8988T (cell line): ENCODE results near the gene TMC2.

Source experiments
- DNase-seq: peaks from one replicate; pipeline ENCODE4 v3.0.0; 2011

TMC2 gene

DNA sequence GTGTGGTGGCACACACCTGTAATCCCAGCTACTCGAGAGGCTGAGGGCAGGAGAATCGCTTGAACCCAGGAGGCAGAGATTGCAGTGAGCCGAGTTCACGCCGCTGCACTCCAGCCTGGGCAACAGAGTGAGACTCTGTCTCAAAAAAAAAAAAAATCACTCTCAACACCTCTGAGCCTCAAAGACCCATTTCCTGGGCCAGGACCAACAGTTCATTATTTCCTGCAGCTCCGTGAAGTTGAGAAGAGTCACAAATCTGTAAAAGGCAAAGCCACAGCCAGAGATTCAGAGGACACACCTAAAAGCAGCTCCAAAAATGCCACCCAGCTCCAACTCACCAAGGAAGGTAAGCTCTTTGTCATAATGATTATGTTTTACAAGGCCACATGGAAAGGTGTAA is 100.9 kb downstream of the TMC2 start:
- DNase-seq = no peak

DNA sequence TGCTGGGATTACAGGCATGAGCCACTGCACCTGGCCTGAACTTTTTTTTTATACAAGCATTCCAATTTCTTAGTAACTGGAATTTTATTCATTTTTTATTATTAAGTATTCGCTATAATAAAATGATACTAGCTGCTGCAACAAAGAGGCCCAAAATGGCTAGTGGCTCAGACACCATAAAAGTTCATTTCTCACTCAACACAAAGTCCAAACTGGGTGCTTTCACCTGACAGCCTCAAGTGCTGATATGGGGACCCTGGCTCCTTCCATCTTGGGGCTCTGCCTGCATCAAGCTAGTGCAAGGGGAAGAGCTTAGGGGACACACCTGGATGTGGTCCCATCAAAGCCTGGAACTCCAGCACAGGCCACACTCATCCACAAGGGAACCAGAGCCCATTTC is 103.9 kb downstream of the TMC2 start:
- DNase-seq = no peak

DNA sequence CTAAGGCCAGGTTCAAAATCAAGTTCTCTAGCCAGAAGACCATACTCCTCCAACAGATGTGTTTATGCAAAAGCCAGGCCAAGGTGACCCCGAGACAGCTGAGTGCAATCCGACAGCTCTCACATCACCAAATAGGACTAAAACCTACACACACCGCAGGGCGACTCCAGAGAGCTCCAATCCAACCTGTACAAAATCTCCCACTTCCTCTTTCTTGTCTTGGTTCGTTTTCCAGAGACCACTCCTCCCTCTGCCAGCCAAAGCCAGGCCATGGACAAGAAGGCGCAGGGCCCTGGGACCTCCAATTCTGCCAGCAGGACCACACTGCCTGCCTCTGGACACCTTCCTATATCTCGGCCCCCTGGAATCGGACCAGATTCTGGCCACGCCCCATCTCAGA is 104.5 kb downstream of the TMC2 start:
- no peak for DNase-seq

DNA sequence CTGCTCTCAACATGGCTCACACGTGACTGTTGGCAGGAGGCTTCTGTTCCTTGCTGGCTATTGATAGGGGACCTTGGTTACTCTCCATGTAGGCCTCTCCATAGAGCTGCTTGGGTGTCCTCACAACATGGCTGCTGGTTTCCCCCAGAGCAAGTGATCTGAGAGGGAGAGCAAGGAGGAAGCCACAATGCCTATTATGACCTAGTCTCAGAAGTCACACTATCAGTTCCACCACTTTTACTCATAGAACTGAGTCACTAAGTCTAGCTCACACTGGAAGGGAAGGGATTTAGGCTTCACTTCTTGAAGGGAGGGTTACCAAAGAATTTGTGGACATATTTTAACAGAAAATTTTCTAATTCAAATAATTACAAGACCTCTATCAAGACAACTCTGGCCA is 107.3 kb downstream of the TMC2 start:
- no peak for DNase-seq

- peak; percentile 78 for DNase-seq
Measured at GRCh38 chr20:2651772-2652723, 115.7 kb downstream of the TMC2 start, which contains the start of gene NOP56. Gene NOP56 (plus strand): TSS chr20:2652632. CDS start chr20:2652661, 29 bp downstream.

GRCh38 chr20:2652724-2653555 is 116.6 kb downstream of the TMC2 start:
- no peak for DNase-seq

DNA sequence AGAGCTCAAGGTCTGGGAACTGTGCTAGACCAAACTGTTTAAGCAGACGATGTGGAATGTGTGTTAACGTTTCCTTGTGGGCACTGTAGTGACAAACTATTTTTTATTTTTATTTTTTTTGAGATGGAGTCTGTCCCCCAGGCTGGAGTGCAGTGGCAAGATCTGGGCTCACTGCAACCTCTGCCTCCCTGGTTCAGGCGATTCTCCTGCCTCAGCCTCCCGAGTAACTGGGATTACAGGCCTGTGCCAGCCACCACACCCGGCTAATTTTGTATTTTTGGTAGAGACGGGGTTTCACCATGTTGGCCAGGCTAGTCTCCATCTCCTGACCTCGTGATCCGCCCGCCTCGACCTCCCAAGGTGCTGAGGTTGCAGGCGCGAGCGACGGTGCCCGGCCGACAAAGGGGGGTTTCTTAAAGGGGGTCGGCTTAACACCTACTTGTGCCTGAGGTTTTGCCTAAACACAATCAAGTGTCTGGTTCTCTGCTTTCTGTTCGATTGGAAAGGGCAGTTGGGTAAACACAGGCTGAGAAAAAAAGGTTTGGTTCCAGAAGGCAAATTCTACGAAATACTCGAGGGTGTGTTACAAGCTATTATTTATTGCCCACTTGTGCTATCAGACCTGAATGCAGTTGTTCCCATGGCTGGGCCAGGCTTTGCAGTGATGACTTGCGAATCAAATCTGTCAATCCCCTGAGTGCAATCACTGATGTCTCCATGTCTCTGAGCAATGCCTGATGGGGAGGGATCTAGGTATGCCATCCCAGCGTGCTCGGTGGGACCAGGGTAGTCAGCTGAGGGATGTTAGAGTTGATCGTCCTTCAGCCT is 117.4 kb downstream of the TMC2 start:
- no peak for DNase-seq

- no peak for DNase-seq
Measured at GRCh38 chr20:2654384-2654822, 118.0 kb downstream of the TMC2 start.

GRCh38 chr20:2654831-2655230 is 118.5 kb downstream of the TMC2 start:
- DNase-seq = no peak

DNA sequence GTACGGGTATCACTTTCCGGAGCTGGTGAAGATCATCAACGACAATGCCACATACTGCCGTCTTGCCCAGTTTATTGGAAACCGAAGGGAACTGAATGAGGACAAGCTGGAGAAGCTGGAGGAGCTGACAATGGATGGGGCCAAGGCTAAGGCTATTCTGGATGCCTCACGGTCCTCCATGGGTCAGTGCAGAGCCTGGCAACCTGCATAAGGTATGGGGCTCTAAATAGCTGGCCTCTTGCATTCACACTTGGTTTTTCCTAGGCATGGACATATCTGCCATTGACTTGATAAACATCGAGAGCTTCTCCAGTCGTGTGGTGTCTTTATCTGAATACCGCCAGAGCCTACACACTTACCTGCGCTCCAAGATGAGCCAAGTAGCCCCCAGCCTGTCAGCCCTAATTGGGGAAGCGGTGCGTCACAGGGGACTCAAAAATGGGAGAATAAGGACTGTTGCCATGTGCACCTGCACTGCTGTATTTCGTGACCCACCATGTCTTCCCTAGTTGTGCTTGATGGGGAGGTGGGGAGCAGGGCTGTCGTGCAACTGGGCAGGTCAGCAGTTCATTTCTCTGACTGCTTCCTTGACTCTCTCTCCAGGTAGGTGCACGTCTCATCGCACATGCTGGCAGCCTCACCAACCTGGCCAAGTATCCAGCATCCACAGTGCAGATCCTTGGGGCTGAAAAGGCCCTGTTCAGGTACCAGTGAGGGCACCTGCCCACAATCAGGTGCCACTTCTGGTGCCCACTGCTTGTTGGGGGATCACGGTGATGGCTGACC is 119.2 kb downstream of the TMC2 start:
- DNase-seq = no peak

DNA sequence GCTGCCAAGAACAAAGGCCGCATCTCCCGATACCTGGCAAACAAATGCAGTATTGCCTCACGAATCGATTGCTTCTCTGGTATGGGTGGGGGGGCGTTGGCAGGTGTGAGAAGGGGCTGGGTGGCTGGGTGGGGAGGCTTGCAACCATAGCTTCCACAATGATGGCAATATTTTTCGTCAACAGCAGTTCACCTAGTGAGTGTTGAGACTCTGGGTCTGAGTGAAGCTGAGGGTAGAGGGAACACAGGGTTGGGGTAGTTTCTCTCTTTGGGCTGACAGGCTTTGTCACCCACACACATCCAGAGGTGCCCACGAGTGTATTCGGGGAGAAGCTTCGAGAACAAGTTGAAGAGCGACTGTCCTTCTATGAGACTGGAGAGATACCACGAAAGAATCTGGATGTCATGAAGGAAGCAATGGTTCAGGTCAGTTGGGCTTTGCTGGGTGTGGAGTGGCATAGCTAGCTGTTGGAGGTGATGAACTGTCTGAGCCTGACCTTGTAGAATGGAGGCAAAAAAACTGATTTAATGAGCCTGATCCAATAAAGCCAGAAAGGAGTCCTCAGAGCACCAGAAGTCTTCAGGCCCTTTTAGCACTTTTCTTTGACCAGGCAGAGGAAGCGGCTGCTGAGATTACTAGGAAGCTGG is 120.2 kb downstream of the TMC2 start:
- DNase-seq = no peak

DNA sequence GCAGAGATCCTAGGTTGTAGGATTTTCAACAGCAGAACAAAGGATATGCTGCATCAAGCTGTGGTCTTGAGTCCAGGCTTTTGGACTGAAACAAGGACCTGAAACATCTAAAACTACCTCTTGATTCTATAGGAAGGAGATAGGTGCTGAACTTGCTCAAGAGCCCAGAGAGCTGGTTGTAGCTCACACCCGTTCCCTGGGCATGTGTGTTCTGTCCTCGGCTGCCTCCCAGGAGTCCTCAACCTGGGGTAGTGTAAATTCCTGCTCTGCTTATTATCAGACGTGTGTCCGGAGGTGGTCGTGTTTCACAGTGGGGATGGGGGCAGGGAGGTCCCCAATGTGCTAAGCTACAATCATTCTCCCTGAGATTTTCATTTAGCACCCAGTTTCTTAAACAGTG is 120.9 kb downstream of the TMC2 start:
- no peak for DNase-seq

GRCh38 chr20:2657674-2658073 is 121.3 kb downstream of the TMC2 start:
- DNase-seq = no peak

DNA sequence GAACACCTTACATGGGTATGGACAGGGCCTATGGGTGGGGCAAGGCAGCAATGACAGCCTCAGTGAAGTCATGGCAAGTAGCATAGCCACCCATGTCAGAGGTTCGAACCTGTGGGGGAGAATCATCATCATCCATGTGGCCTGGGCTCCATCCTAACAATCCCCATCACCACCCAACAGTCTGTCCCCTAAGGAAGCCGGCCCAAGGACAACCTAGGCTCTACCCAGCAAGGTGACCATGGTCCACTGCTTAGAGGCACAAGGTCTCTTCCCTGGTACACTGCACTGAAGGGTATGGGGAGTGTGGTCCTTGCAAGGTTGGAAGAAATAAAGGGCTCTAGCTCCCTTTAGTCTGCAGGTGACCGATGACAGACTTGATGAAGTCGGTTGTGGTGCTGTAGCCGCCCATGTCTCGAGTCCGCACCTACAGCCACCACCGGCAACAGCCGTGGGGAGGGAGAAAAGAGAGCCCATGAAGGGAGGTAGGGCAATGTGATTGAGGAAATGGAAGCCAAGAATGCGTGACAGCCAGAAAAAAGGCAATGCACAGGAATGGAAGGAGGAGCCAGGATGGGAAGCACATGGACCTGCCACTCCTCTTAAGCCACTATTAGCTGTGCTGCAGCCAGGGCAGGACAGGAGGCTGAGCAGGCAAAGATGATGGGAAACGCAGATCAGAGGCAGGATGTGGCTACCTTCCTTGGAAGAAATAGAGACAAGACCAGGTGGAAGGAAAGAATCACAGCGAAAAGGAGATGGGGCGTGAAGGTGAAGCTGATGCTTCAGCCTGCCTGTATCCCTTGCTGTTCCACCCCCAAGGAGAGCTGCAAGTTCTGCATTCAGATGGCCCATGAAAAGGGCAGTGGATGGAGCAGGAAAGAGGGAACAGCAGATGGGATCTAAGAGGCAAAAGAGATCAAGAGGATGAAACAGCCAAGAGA is 122.3 kb downstream of the TMC2 start:
- DNase-seq = peak; percentile 53

GRCh38 chr20:2659547-2659946 is 123.2 kb downstream of the TMC2 start:
- no peak for DNase-seq

DNA sequence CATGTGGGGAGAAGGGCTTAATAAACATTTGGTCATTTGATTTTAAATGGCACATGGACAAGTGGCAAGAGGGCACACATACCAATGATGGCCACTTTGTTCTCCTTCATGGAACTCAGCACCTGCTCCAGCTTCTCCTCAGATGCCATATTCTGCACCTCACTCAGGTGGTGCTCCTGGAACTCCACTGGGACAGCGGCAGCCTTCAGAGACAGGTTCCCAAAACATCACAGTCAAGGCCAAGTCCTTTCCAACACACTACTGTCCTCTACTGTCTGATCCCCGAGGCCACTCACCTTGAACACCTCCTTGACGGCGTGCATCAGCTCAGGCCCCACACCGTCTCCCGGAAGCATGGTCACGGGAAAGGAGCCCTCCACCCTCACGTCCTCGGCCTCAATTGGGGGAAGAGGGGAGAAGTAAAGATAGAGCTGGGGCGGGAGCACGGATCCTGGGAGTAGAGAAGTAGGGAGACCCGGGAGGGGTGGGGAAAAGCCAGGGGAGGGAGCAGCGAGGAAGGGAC is 127.1 kb downstream of the TMC2 start:
- no peak for DNase-seq

DNA sequence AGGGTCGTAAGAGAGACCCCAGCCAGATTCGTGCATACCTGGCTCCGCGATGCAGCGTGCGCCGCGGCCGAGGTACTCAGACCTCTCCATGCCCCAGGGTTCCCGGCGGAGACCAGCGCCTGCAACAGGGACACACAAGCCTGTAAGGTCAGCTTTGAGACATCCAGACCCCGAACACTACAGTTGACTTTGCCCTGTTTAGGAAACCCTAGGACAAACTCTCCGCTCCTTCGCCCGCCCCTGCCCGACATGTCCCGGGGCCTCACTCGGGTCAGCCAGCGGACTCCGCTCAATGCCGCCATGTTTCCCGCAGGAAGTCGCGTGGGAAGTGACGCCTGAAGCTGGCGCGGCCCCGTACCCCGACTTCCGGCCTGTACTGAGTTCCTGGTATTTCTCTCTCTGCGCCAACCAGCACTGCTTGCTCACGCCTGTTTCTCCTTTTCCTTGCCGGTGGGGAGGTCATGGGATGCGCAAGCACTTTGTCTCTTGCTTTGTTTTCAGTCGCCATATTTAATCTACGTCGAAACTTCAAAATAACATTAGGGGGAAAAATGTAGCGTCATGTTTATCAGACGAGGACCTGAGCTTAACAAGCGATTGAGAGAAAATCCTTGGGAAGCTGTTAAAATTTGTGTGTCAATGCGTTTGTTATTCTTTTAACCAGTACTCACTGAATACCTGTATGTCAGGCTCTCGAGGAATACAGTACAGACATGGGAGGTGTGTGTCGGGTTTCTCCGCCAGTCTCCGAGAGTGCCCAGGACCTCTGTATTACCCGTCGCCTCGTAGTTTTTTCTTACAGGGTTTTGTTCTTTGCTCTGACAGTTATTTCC is 127.7 kb downstream of the TMC2 start, which contains the start of gene IDH3B:
Gene IDH3B (minus strand): TSS at position 330 of the 833 bp plus-strand sequence. CDS start 28 bp downstream, at position 302.
- DNase-seq = peak; percentile 77

GRCh38 chr20:2671977-2672376 is 135.6 kb downstream of the TMC2 start:
- no peak for DNase-seq

DNA sequence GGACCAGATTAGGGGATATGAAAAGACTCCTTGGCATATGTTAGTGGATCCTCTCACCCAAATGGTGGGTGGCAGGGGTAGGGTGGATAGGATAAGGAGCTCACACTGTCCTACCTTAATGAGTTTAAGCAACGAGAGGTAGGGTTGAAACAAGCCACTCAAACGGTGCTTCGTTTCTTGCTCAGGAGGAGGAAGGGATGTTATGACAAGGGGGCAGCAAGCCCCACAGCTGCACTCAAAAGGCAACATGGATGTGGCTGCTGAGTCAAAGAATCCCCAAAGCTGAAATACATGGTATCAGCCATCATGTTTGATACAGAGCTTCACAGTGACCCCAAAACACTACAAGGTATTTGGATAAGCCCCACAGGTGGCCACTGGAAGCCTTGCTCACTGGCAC is 136.1 kb downstream of the TMC2 start:
- no peak for DNase-seq
